ENCODE data around the gene BAIAP2.

GRCh38 chr17:81027038-81027437 lies 7.9 kb upstream of the BAIAP2 start:
- no peak for TF ChIP-seq REST (IDR thresholded peaks at IDR 0.05; ENCODE audit: low read depth, low read length)
- TF ChIP-seq POLR2A (IDR thresholded peaks at IDR 0.05; ENCODE audit: low read depth, low read length), result no peak
- TF ChIP-seq TAF1 (IDR thresholded peaks at IDR 0.05; ENCODE audit: borderline replicate concordance, low read depth, low read length), result no peak
- no peak for TF ChIP-seq CTCF (IDR thresholded peaks at IDR 0.05 in 2 of 3, conservative IDR thresholded peaks at IDR 0.05 in 1 of 3; ENCODE audit: control insufficient read depth in 2 of 3, extremely low read depth in 1 of 3, insufficient read depth in 1 of 3, low read depth in 3 of 3, low read length in 3 of 3)
- no peak for TF ChIP-seq MYC (IDR thresholded peaks at IDR 0.05; ENCODE audit: insufficient read depth, insufficient read length, insufficient replicate concordance, low read length, severe bottlenecking)
- no peak for TF ChIP-seq ZNF384 (IDR thresholded peaks at IDR 0.05; ENCODE audit: borderline replicate concordance, low read depth, low read length)
- no peak for TF ChIP-seq CHD1 (IDR thresholded peaks at IDR 0.05; ENCODE audit: low read depth, low read length)
